Measurements from ENCODE around the gene STAT1.

Gene STAT1

DNA sequence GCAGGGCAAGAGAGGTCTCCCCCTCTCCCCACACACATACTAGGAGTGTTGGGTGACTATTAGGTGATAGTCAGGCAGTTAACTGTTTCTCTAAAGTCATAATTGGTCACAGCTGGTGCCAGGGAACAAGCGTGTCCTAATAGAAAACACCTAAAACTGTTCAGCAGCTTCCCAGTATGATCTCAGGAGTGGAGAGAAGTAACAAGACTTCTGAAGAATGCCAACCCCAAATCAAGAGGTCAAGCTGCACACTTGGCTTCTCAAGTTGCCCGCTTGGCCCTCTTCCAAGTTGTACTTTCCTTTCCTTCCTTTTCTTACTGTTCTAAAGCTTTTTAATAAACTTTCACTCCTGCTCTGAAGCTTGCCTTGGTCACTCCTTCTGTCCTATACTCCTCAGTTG lies 22.4 kb upstream of the STAT1 start:
- no peak for DNase-seq (ENCODE audit: low read depth, low spot score)
- in situ Hi-C loops (cut with HindIII; ENCODE audit: low sequenced_read_pairs): no loop called here
- TF ChIP-seq, protein P1, sequence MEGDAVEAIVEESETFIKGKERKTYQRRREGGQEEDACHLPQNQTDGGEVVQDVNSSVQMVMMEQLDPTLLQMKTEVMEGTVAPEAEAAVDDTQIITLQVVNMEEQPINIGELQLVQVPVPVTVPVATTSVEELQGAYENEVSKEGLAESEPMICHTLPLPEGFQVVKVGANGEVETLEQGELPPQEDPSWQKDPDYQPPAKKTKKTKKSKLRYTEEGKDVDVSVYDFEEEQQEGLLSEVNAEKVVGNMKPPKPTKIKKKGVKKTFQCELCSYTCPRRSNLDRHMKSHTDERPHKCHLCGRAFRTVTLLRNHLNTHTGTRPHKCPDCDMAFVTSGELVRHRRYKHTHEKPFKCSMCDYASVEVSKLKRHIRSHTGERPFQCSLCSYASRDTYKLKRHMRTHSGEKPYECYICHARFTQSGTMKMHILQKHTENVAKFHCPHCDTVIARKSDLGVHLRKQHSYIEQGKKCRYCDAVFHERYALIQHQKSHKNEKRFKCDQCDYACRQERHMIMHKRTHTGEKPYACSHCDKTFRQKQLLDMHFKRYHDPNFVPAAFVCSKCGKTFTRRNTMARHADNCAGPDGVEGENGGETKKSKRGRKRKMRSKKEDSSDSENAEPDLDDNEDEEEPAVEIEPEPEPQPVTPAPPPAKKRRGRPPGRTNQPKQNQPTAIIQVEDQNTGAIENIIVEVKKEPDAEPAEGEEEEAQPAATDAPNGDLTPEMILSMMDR (IDR thresholded peaks at IDR 0.05; ENCODE audit: low read depth, low read length): no peak
- no peak overlapping the region for H3K4me3 ChIP-seq (ENCODE audit: low read depth, low read length)

DNA sequence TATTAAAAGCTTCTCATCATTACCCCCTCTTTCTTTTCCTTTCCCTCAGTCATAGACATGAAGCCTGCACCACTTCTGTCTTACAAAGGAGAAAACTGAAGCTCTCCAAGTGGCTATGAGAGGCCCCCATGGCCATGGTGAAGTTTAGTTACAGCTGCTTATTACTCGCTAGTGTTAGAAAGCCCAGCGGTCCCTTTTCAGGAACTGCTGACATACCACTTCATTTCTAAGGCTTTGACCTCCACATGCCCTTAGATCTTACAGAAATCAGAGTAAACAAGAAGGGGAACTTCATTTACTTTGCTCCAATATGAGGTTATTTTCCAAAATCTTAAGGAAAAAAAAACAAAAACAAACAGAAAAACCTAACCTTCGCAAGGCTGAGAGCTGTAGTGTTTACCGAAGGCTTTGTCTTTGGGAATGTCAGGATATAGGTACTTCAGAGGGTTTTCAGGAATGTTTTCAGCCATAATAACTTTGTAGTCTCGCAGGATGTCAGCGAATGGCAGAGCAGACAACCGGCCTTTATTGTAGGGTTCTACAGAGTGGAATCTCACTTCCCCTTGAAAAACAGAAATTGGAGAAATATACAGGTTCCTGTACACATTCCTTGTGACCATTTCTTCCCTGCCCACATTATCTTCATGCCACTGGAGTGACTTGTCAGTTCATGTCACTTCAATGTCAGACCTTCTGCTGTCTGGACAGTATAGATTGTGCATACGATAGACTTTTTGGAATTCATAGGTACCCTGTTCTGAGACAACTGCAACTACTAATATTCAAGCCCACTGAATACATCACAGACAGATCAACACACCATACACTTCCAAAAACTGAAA lies 18.8 kb upstream of the STAT1 start:
- TF ChIP-seq, protein P1 (IDR thresholded peaks at IDR 0.05; ENCODE audit: low read depth, low read length): no peak
- no peak overlapping the region for H3K4me3 ChIP-seq (ENCODE audit: low read depth, low read length)

DNA sequence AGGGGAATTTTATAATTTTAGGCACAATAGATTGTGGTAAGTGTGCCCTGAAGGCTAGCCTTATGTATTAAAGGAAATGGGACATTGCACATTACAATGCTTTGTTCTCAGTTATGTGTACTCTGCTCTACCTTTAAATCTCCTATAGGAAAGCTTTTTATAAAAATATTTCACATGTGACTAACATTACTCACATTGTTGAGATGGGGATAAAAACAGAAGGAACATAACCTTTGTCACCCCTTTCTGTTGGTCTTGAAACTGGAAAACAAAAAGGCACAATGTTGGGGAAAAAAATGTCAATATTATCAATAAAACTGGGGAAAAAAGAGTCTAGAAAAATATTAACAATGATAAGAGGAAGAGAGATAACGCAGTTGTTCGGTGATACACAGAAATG lies 17.3 kb upstream of the STAT1 start:
- TF ChIP-seq, protein P1 (IDR thresholded peaks at IDR 0.05; ENCODE audit: low read depth, low read length): no peak
- no peak overlapping the region for H3K4me3 ChIP-seq (ENCODE audit: low read depth, low read length)
- DNase-seq (ENCODE audit: low read depth, low spot score): no peak
- in situ Hi-C loops (cut with HindIII; ENCODE audit: low sequenced_read_pairs): no loop called here

More for the DNA sequence above, 18.8 kb upstream of the STAT1 start:
- no peak for DNase-seq (ENCODE audit: low read depth, low spot score)
- in situ Hi-C loops (cut with HindIII; ENCODE audit: low sequenced_read_pairs): no loop called here

- DNase-seq (ENCODE audit: low read depth, low spot score): peak; percentile 55
- no peak overlapping the region for H3K4me3 ChIP-seq (ENCODE audit: low read depth, low read length)
- in situ Hi-C loops (cut with HindIII; ENCODE audit: low sequenced_read_pairs): no loop called here
- TF ChIP-seq, protein P1 (IDR thresholded peaks at IDR 0.05; ENCODE audit: low read depth, low read length): peak; percentile 67
Measured at GRCh38 chr2:191030521-191031154, 16.7 kb upstream of the STAT1 start.

GRCh38 chr2:191029280-191029950 lies 15.4 kb upstream of the STAT1 start:
- in situ Hi-C loops (cut with HindIII; ENCODE audit: low sequenced_read_pairs): no loop called here
- no peak overlapping the region for H3K4me3 ChIP-seq (ENCODE audit: low read depth, low read length)

DNA sequence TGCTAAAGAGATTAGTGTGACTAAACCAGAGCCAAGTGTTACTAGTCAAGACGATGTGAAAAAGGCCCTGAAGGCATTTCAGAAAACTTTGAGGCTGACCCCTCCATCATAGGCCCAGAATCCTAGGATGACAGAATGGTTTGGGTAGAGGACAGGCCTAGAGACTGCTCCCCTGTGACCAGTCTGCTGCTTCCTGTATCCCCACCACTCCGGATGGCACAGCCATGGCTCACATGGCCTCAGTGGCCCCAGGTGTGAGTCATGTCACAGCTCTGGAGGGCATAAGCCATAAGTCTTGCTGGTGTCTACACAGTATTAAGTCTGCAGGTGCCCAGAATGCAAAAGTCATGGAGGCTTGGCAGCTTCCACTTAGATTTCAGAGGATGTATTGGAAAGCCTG lies 12.4 kb upstream of the STAT1 start:
- in situ Hi-C loops (cut with HindIII; ENCODE audit: low sequenced_read_pairs): no loop called here
- DNase-seq (ENCODE audit: low read depth, low spot score): no peak
- TF ChIP-seq, protein P1 (IDR thresholded peaks at IDR 0.05; ENCODE audit: low read depth, low read length): no peak
- H3K4me3 ChIP-seq (ENCODE audit: low read depth, low read length): no peak overlapping the region

More at GRCh38 chr2:191029280-191029950, 15.4 kb upstream of the STAT1 start:
- TF ChIP-seq, protein P1 (IDR thresholded peaks at IDR 0.05; ENCODE audit: low read depth, low read length): no peak
- no peak for DNase-seq (ENCODE audit: low read depth, low spot score)

Measured in astrocyte of the spinal cord (primary cell).